Activated naive CD4-positive, alpha-beta T cell treated with anti-CD3 and anti-CD28 coated beads for 36 hours (primary cell): Measurements from ENCODE around the gene AWAT2. TPM values are rescaled to one million over a fixed set of nuclear protein-coding genes. Genes with fewer than 3 reads are reported as not detected.

Experiments
- CTCF ChIA-PET: fragments of 350-600 bp; sonication (Branson Sonifier 250); formaldehyde crosslinking; loops from one replicate; lab custom pipeline; 2021; ENCODE audit warnings: antibody characterized with exemption; lab: Charles Lee
- DNase-seq: peaks from one replicate; pipeline ENCODE4 v3.0.0-alpha.2; 2020
- H3K27ac Mint-ChIP-seq: one replicate; pipeline ENCODE4 v1.8.0; 2021; ENCODE audit warnings: mild to moderate bottlenecking, mixed read lengths
- H3K27me3 Mint-ChIP-seq: one replicate; pipeline ENCODE4 v1.8.0; 2021; ENCODE audit warnings: low read depth, mixed read lengths
- H3K36me3 Mint-ChIP-seq: one replicate; pipeline ENCODE4 v1.8.0; 2021; ENCODE audit warnings: low read depth, mixed read lengths
- H3K4me1 Mint-ChIP-seq: one replicate; pipeline ENCODE4 v1.8.0; 2021; ENCODE audit warnings: low read depth, mixed read lengths
- H3K4me3 Mint-ChIP-seq: one replicate; pipeline ENCODE4 v1.8.0; 2021; ENCODE audit warnings: mild to moderate bottlenecking, moderate library complexity, mixed read lengths
- H3K9me3 Mint-ChIP-seq: one replicate; pipeline ENCODE4 v1.8.0; 2021; ENCODE audit warnings: mixed read lengths
- intact Hi-C: fragments of 100-400 bp; cut with micrococcal nuclease; formaldehyde crosslinking; loops from one replicate; pipeline ENCODE4 v1.15.1; 2023
- total RNA-seq, 2 experiments: library from RNA; stranded (reverse); gene quantifications; one replicate each; pipeline ENCODE4 v1.2.3, GENCODE V29; 2021

The AWAT2 gene
- total RNA-seq, 2 experiments from 2014 or later = not detected

GRCh38 chrX:70038515-70038914, 11.2 kb downstream of the AWAT2 start:
- Mint-ChIP-seq H3K9me3 (no peaks in the 10 kb centered on the region), H3K27ac (no peak overlapping the region), H3K27me3 (no peaks in the 10 kb centered on the region), H3K4me3 (no peak overlapping the region), H3K4me1 (no peaks in the 10 kb centered on the region), H3K36me3 (no peaks in the 10 kb centered on the region)
- intact Hi-C loops = no loop called here
- no peak for DNase-seq
- CTCF ChIA-PET = interaction anchor here (0.7 kb wide), 1 partner anchor 36 kb away, joined by 4 read pairs; no protein-coding TSS in a partner anchor

GRCh38 chrX:70034646-70035045, 15.1 kb downstream of the AWAT2 start:
- peaks cover 10% of the 10 kb centered on the region for H3K4me1 Mint-ChIP-seq
- no peak for DNase-seq
- H3K36me3 Mint-ChIP-seq = no peaks in the 10 kb centered on the region
- no peak overlapping the region for H3K27ac Mint-ChIP-seq
- H3K27me3 Mint-ChIP-seq = no peaks in the 10 kb centered on the region
- intact Hi-C loops = no loop called here
- no peak overlapping the region for H3K4me3 Mint-ChIP-seq
- no peaks in the 10 kb centered on the region for H3K9me3 Mint-ChIP-seq
- CTCF ChIA-PET = interaction anchor here (0.9 to 1.5 kb wide), 3 partner anchors 13 to 94 kb away, joined by 3 to 11 read pairs (median 3); no protein-coding TSS in a partner anchor

- CTCF ChIA-PET = interaction anchor here (0.7 to 1.5 kb wide), 14 partner anchors 8 to 538 kb away, joined by 3 to 13 read pairs (median 4); partner anchors contain the start of gene IGBP1
- Mint-ChIP-seq H3K27me3 (no peaks in the 10 kb centered on the region), H3K36me3 (no peaks in the 10 kb centered on the region), H3K4me1 (peaks cover 10% of the 10 kb centered on the region), H3K27ac (no peak overlapping the region), H3K9me3 (no peaks in the 10 kb centered on the region), H3K4me3 (no peak overlapping the region)
- peak; percentile 55 for DNase-seq
- intact Hi-C loops = loop anchor here (1.0 to 2.0 kb wide), 3 partner anchors 63 to 401 kb away; no protein-coding TSS in a partner anchor
Observed at GRCh38 chrX:70033348-70034051, 16.2 kb downstream of the AWAT2 start.

GRCh38 chrX:70032792-70033191, 16.9 kb downstream of the AWAT2 start:
- peaks cover 10% of the 10 kb centered on the region for H3K4me1 Mint-ChIP-seq
- H3K4me3 Mint-ChIP-seq = no peak overlapping the region
- H3K36me3 Mint-ChIP-seq = no peaks in the 10 kb centered on the region
- H3K27ac Mint-ChIP-seq = no peak overlapping the region
- no peaks in the 10 kb centered on the region for H3K9me3 Mint-ChIP-seq
- CTCF ChIA-PET = interaction anchor here (0.7 to 1.5 kb wide), 11 partner anchors 9 to 537 kb away, joined by 3 to 13 read pairs (median 4); no protein-coding TSS in a partner anchor
- no peak for DNase-seq
- intact Hi-C loops = loop anchor here (1.0 to 2.0 kb wide), 3 partner anchors 64 to 402 kb away; no protein-coding TSS in a partner anchor
- H3K27me3 Mint-ChIP-seq = no peaks in the 10 kb centered on the region

- DNase-seq = peak; percentile 60
- Mint-ChIP-seq H3K9me3 (no peaks in the 10 kb centered on the region), H3K27me3 (no peaks in the 10 kb centered on the region), H3K4me1 (peaks cover 26% of the 10 kb centered on the region), H3K4me3 (no peak overlapping the region), H3K36me3 (no peaks in the 10 kb centered on the region), H3K27ac (no peak overlapping the region)
- CTCF ChIA-PET = interaction anchor here (0.6 to 3.1 kb wide), 18 partner anchors 8 to 528 kb away, joined by 3 to 26 read pairs (median 4); partner anchors contain the start of gene IGBP1
- intact Hi-C loops = loop anchor here (1.0 to 2.0 kb wide), 3 partner anchors 412 to 538 kb away; no protein-coding TSS in a partner anchor
Observed at GRCh38 chrX:70030301-70030767, 19.4 kb downstream of the AWAT2 start.

- H3K9me3 Mint-ChIP-seq = no peaks in the 10 kb centered on the region
- DNase-seq = no peak
- CTCF ChIA-PET = interaction anchor here (0.6 to 3.1 kb wide), 19 partner anchors 8 to 514 kb away, joined by 3 to 26 read pairs (median 4); partner anchors contain the start of gene IGBP1
- H3K27me3 Mint-ChIP-seq = no peaks in the 10 kb centered on the region
- no peak overlapping the region for H3K27ac Mint-ChIP-seq
- no peak overlapping the region for H3K4me3 Mint-ChIP-seq
- H3K36me3 Mint-ChIP-seq = no peaks in the 10 kb centered on the region
- peaks cover 31% of the 10 kb centered on the region for H3K4me1 Mint-ChIP-seq
- intact Hi-C loops = loop anchor here (1.0 to 2.0 kb wide), 3 partner anchors 411 to 538 kb away; no protein-coding TSS in a partner anchor
Observed at GRCh38 chrX:70029863-70030262, 19.9 kb downstream of the AWAT2 start.

GRCh38 chrX:70026851-70027200, 22.9 kb downstream of the AWAT2 start:
- no peak for DNase-seq
- CTCF ChIA-PET = interaction anchor here (0.7 to 1.3 kb wide), 3 partner anchors 106 to 489 kb away, joined by 3 to 4 read pairs (median 3); partner anchors contain the start of gene IGBP1
- Mint-ChIP-seq H3K27me3 (no peaks in the 10 kb centered on the region), H3K4me1 (peaks cover 38% of the 10 kb centered on the region), H3K27ac (no peak overlapping the region), H3K9me3 (no peaks in the 10 kb centered on the region), H3K36me3 (no peaks in the 10 kb centered on the region), H3K4me3 (no peak overlapping the region)
- intact Hi-C loops = no loop called here

GRCh38 chrX:70026112-70026850, 23.5 kb downstream of the AWAT2 start:
- intact Hi-C loops = no loop called here
- Mint-ChIP-seq H3K27me3 (no peaks in the 10 kb centered on the region), H3K4me3 (no peak overlapping the region), H3K9me3 (no peaks in the 10 kb centered on the region), H3K36me3 (no peaks in the 10 kb centered on the region), H3K4me1 (peaks cover 39% of the 10 kb centered on the region), H3K27ac (no peak overlapping the region)
- no peak for DNase-seq
- CTCF ChIA-PET = interaction anchor here (0.7 to 1.3 kb wide), 3 partner anchors 107 to 489 kb away, joined by 3 to 4 read pairs (median 3); partner anchors contain the start of gene IGBP1

GRCh38 chrX:70025464-70025863, 24.3 kb downstream of the AWAT2 start:
- CTCF ChIA-PET = interaction anchor here (0.6 to 0.8 kb wide), 2 partner anchors 295 to 488 kb away, joined by 3 to 4 read pairs; no protein-coding TSS in a partner anchor
- Mint-ChIP-seq H3K27ac (no peak overlapping the region), H3K36me3 (no peaks in the 10 kb centered on the region), H3K27me3 (no peaks in the 10 kb centered on the region), H3K4me3 (no peak overlapping the region), H3K4me1 (peaks cover 37% of the 10 kb centered on the region), H3K9me3 (no peaks in the 10 kb centered on the region)
- no peak for DNase-seq
- intact Hi-C loops = no loop called here

- intact Hi-C loops = no loop called here
- Mint-ChIP-seq H3K36me3 (no peaks in the 10 kb centered on the region), H3K4me1 (peaks cover 33% of the 10 kb centered on the region), H3K4me3 (no peak overlapping the region), H3K27me3 (no peaks in the 10 kb centered on the region), H3K27ac (no peak overlapping the region), H3K9me3 (peaks cover under 1% of the 10 kb centered on the region)
- DNase-seq = no peak
- CTCF ChIA-PET = interaction anchor here (1.1 kb wide), 1 partner anchor 8 kb away, joined by 3 read pairs; no protein-coding TSS in a partner anchor
Observed at GRCh38 chrX:70022616-70023015, 27.1 kb downstream of the AWAT2 start.

- DNase-seq = no peak
- no peak overlapping the region for H3K27ac Mint-ChIP-seq
- no peaks in the 10 kb centered on the region for H3K27me3 Mint-ChIP-seq
- intact Hi-C loops = no loop called here
- H3K4me1 Mint-ChIP-seq = peaks cover 29% of the 10 kb centered on the region
- no peaks in the 10 kb centered on the region for H3K36me3 Mint-ChIP-seq
- CTCF ChIA-PET = no interaction called here
- H3K4me3 Mint-ChIP-seq = no peak overlapping the region
- peaks cover 2% of the 10 kb centered on the region for H3K9me3 Mint-ChIP-seq
Observed at GRCh38 chrX:70016513-70016912, 33.2 kb downstream of the AWAT2 start.
